ENCODE measurements around the gene VPS11. TPM values are rescaled to one million over a fixed set of nuclear protein-coding genes. Genes with fewer than 3 reads are reported as not detected.

VPS11 gene
- total RNA-seq, 1 donor from 2014 or later: 42.6 TPM

- Mint-ChIP-seq H3K36me3 (ENCODE audit: unreplicated experiment) (peaks cover 35% of the 10 kb centered on the region), H3K9me3 (ENCODE audit: unreplicated experiment) (no peaks in the 10 kb centered on the region), H3K27me3 (ENCODE audit: unreplicated experiment) (no peaks in the 10 kb centered on the region), H3K4me1 (ENCODE audit: unreplicated experiment) (peaks cover 20% of the 10 kb centered on the region), H3K27ac (ENCODE audit: unreplicated experiment) (no peak overlapping the region), H3K4me3 (ENCODE audit: unreplicated experiment) (no peak overlapping the region)
- no peak for TF ChIP-seq CTCF (IDR thresholded peaks at IDR 0.05)
- DNase-seq (ENCODE audit: extremely low spot score, unreplicated experiment): no peak
These were observed 44.8 kb downstream of the VPS11 start for GRCh38 chr11:119112314-119113020.

DNA sequence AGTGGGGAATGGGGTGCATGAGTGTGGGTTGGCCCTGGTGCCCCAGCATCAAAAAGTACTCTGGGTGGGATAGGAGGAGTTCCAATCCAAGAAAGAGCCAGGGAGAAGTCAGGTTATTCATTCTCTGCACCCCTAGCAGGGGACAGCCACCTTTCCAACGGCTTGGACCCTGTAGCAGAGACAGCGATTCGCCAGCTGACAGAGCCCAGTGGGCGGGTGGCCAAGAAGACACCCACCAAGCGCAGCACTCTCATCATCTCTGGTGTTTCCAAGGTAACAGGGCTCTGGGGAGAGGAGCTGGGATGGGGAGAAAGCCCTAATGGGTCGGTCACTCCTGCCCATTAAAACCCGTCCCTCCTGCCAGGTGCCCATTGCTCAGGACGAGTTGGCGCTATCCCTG is 46.1 kb downstream of the VPS11 start:
- no peak for DNase-seq (ENCODE audit: extremely low spot score, unreplicated experiment)
- Mint-ChIP-seq H3K27ac (ENCODE audit: unreplicated experiment) (no peak overlapping the region), H3K27me3 (ENCODE audit: unreplicated experiment) (no peaks in the 10 kb centered on the region), H3K9me3 (ENCODE audit: unreplicated experiment) (no peaks in the 10 kb centered on the region), H3K4me3 (ENCODE audit: unreplicated experiment) (no peak overlapping the region), H3K4me1 (ENCODE audit: unreplicated experiment) (peaks cover 13% of the 10 kb centered on the region), H3K36me3 (ENCODE audit: unreplicated experiment) (peaks cover 35% of the 10 kb centered on the region)
- TF ChIP-seq CTCF (IDR thresholded peaks at IDR 0.05): no peak

GRCh38 chr11:119114351-119114750 is 46.7 kb downstream of the VPS11 start:
- TF ChIP-seq CTCF (IDR thresholded peaks at IDR 0.05): no peak
- H3K27ac Mint-ChIP-seq (ENCODE audit: unreplicated experiment): no peak overlapping the region
- no peaks in the 10 kb centered on the region for H3K9me3 Mint-ChIP-seq (ENCODE audit: unreplicated experiment)
- H3K4me3 Mint-ChIP-seq (ENCODE audit: unreplicated experiment): no peak overlapping the region
- H3K27me3 Mint-ChIP-seq (ENCODE audit: unreplicated experiment): no peaks in the 10 kb centered on the region
- DNase-seq (ENCODE audit: extremely low spot score, unreplicated experiment): no peak
- peaks cover 7% of the 10 kb centered on the region for H3K4me1 Mint-ChIP-seq (ENCODE audit: unreplicated experiment)
- H3K36me3 Mint-ChIP-seq (ENCODE audit: unreplicated experiment): peaks cover 35% of the 10 kb centered on the region

- no peak overlapping the region for H3K4me3 Mint-ChIP-seq (ENCODE audit: unreplicated experiment)
- H3K27ac Mint-ChIP-seq (ENCODE audit: unreplicated experiment): no peak overlapping the region
- peaks cover 32% of the 10 kb centered on the region for H3K36me3 Mint-ChIP-seq (ENCODE audit: unreplicated experiment)
- no peaks in the 10 kb centered on the region for H3K27me3 Mint-ChIP-seq (ENCODE audit: unreplicated experiment)
- peaks cover 8% of the 10 kb centered on the region for H3K4me1 Mint-ChIP-seq (ENCODE audit: unreplicated experiment)
- H3K9me3 Mint-ChIP-seq (ENCODE audit: unreplicated experiment): no peaks in the 10 kb centered on the region
- no peak for DNase-seq (ENCODE audit: extremely low spot score, unreplicated experiment)
- no peak for TF ChIP-seq CTCF (IDR thresholded peaks at IDR 0.05)
These were observed 48.0 kb downstream of the VPS11 start for GRCh38 chr11:119115484-119116234.

- TF ChIP-seq CTCF (IDR thresholded peaks at IDR 0.05): no peak
- Mint-ChIP-seq H3K27ac (ENCODE audit: unreplicated experiment) (no peak overlapping the region), H3K36me3 (ENCODE audit: unreplicated experiment) (peaks cover 32% of the 10 kb centered on the region), H3K27me3 (ENCODE audit: unreplicated experiment) (no peaks in the 10 kb centered on the region), H3K9me3 (ENCODE audit: unreplicated experiment) (no peaks in the 10 kb centered on the region), H3K4me3 (ENCODE audit: unreplicated experiment) (no peak overlapping the region), H3K4me1 (ENCODE audit: unreplicated experiment) (peaks cover 13% of the 10 kb centered on the region)
- no peak for DNase-seq (ENCODE audit: extremely low spot score, unreplicated experiment)
These were observed 48.6 kb downstream of the VPS11 start for GRCh38 chr11:119116235-119116594.

Data from osteocyte (in vitro differentiated cells).